GM12878 (cell line): Measurements from ENCODE around the gene SYS1. TPM values are rescaled to one million over a fixed set of nuclear protein-coding genes. Genes with fewer than 3 reads are reported as not detected.

Experiments used
- BHLHE40 ChIP-seq, 2 experiments: fragments of 450-650 bp in 1 of 2; IDR thresholded peaks; 2 replicates each; pipeline ENCODE4 v1.6.1; 2011 to 2017; ENCODE audit warnings: low read depth in 2 of 2, borderline replicate concordance in 1 of 2, improper control_type of control experiment in 1 of 2, low read length in 1 of 2, mild to moderate bottlenecking in 1 of 2
- BMI1 ChIP-seq: fragments of 450-650 bp; IDR thresholded peaks from 2 replicates; pipeline ENCODE4 v1.6.1; 2016; ENCODE audit warnings: mild to moderate bottlenecking, moderate library complexity, borderline replicate concordance
- CBFB ChIP-seq: IDR thresholded peaks from 2 replicates; pipeline ENCODE4 v1.6.1; 2016; ENCODE audit warnings: antibody characterized with exemption, low read depth
- HDAC2 ChIP-seq: fragments of 200-600 bp; sonication (generic); IDR thresholded peaks from 2 replicates; pipeline ENCODE4 v1.6.1; 2017
- JUND ChIP-seq: IDR thresholded peaks from 2 replicates; pipeline ENCODE4 v1.6.1; 2012; ENCODE audit warnings: low read depth, mild to moderate bottlenecking, low read length, improper control_type of control experiment, moderate library complexity
- KDM1A ChIP-seq: fragments of 200-600 bp; sonication (generic); IDR thresholded peaks from 2 replicates; pipeline ENCODE4 v1.6.1; 2016; ENCODE audit warnings: borderline replicate concordance
- NFIC ChIP-seq: IDR thresholded peaks from 2 replicates; pipeline ENCODE4 v1.6.1; 2012; ENCODE audit warnings: low read depth, mild to moderate bottlenecking, inconsistent platforms, low read length, moderate library complexity
- POLR2A ChIP-seq: IDR thresholded peaks from 2 replicates; pipeline ENCODE4 v1.6.1; 2011; ENCODE audit warnings: low read depth, mild to moderate bottlenecking, low read length
- POU2F2 ChIP-seq: IDR thresholded peaks from 3 replicates; pipeline ENCODE4 v1.6.1; 2011; ENCODE audit warnings: low read depth, mild to moderate bottlenecking, low read length, borderline replicate concordance
- SRF ChIP-seq, 2 experiments: IDR thresholded peaks; 2 replicates each; pipeline ENCODE4 v1.6.1; 2011; ENCODE audit warnings: low read depth in 2 of 2, low read length in 2 of 2, mild to moderate bottlenecking in 1 of 2, moderate library complexity in 1 of 2
- polyA plus RNA-seq, 11 experiments: library from polyadenylated mRNA; depleted of rRNA in 4 of 11; unstranded in 6 of 11; stranded (reverse) in 5 of 11; fragments of >200 nt; fragmentation: Nextera tagmentation in 4 of 11; fragmentation: Illumina TruSeq in 1 of 11; extraction: Ambion mirVana in 4 of 11; extraction: Trizol in 1 of 11; gene quantifications; 1 replicate in 1 of 11; 2 replicates in 10 of 11; pipeline versions ENCODE4 v1.2.1 to v1.2.3, GENCODE V29; 2011 to 2016; ENCODE audit warnings: inconsistent platforms in 2 of 11, missing spikeins in 2 of 11, low read depth in 1 of 11
- total RNA-seq, 4 experiments: library from RNA; depleted of rRNA in 3 of 4; stranded (reverse); fragments of >200 nt in 3 of 4; fragmentation: Illumina TruSeq in 1 of 4; extraction: Trizol in 1 of 4; gene quantifications; 2 replicates each; pipeline versions ENCODE4 v1.2.1 to v1.2.3, GENCODE V29; 2013 to 2021
- TF ChIP-seq, protein P1 (sequence below): fragments of 450-650 bp; IDR thresholded peaks from 2 replicates; pipeline ENCODE4 v1.6.1; 2018; ENCODE audit warnings: mild to moderate bottlenecking, low read depth, moderate library complexity; ENCODE audit not compliant: partially characterized antibody
- TF ChIP-seq, protein P2 (sequence below): fragments of 450-650 bp; IDR thresholded peaks from 2 replicates; pipeline ENCODE4 v1.6.1; 2017; ENCODE audit warnings: mild to moderate bottlenecking, moderate library complexity
- TF ChIP-seq, protein P3 (sequence below), 3 experiments: IDR thresholded peaks in 2 of 3; conservative IDR thresholded peaks in 1 of 3; 2 replicates each; pipeline ENCODE4 v1.5.1; 2011; ENCODE audit warnings: low read depth in 3 of 3, low read length in 3 of 3, mild to moderate bottlenecking in 3 of 3, control low read depth in 2 of 3, moderate library complexity in 2 of 3, inconsistent platforms in 1 of 3, mixed read lengths in 1 of 3; ENCODE audit not compliant: control insufficient read depth in 2 of 3, insufficient read depth in 1 of 3; ENCODE audit errors: extremely low read depth in 1 of 3
- TF ChIP-seq, protein P4 (sequence below): fragments of 450-650 bp; IDR thresholded peaks from 2 replicates; pipeline ENCODE4 v1.6.1; 2017; ENCODE audit warnings: antibody characterized with exemption, mild to moderate bottlenecking, moderate library complexity

Gene SYS1
- total and polyA plus RNA-seq, 10 of the 15 experiments (the other 5 are each of a cell fraction or from before 2014, with no cell fraction given): 5.1 to 22.6 (median 9.3) TPM

DNA sequence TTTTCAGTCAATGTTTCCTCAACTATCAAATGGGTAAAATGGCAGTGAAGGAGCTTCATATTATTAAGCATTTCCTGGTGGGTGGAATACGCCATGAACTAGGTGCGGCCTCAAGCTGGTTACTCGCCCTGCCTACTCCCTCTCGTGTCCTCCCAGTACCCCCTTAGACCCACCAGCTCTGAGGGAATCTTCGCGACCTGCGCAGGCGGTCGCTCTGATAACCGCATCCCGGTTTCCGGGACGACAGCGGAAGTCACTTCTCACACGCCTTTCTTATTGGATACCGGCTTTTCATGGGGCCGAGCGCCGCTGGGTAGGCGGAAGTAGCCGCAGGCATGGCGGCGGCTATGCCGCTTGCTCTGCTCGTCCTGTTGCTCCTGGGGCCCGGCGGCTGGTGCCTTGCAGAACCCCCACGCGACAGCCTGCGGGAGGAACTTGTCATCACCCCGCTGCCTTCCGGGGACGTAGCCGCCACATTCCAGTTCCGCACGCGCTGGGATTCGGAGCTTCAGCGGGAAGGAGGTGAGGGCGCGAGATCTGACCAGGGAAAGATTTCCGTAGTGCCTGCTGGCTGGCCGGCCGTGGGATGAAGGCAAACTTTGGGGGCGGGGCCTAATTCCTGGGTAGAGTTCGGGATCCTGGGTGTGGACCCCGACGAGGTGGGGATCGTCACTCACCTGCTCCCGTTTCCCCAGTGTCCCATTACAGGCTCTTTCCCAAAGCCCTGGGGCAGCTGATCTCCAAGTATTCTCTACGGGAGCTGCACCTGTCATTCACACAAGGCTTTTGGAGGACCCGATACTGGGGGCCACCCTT is 53.1 kb downstream of the SYS1 start, which contains the start of gene PIGT (continued):
- TF ChIP-seq JUND: no peak
- TF ChIP-seq POLR2A: peak; percentile 99
- TF ChIP-seq BMI1: no peak
- no peak; the same call in 2 of the 3 replicates for TF ChIP-seq POU2F2
- TF ChIP-seq HDAC2: peak; percentile 74; the same call in 1 of the 2 replicates
- TF ChIP-seq NFIC: no peak
- TF ChIP-seq, protein P1, sequence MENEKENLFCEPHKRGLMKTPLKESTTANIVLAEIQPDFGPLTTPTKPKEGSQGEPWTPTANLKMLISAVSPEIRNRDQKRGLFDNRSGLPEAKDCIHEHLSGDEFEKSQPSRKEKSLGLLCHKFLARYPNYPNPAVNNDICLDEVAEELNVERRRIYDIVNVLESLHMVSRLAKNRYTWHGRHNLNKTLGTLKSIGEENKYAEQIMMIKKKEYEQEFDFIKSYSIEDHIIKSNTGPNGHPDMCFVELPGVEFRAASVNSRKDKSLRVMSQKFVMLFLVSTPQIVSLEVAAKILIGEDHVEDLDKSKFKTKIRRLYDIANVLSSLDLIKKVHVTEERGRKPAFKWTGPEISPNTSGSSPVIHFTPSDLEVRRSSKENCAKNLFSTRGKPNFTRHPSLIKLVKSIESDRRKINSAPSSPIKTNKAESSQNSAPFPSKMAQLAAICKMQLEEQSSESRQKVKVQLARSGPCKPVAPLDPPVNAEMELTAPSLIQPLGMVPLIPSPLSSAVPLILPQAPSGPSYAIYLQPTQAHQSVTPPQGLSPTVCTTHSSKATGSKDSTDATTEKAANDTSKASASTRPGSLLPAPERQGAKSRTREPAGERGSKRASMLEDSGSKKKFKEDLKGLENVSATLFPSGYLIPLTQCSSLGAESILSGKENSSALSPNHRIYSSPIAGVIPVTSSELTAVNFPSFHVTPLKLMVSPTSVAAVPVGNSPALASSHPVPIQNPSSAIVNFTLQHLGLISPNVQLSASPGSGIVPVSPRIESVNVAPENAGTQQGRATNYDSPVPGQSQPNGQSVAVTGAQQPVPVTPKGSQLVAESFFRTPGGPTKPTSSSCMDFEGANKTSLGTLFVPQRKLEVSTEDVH: peak; percentile 69
- 0 out of 4 replicates have a peak, but pooled peaks of 1 of the 2 experiments have one; percentile 21 for TF ChIP-seq SRF (IDR thresholded peaks at IDR 0.05; ENCODE audit: low read depth in 2 of 2, low read length in 2 of 2)
- TF ChIP-seq KDM1A: no peak
- peak; percentile 95 for TF ChIP-seq CBFB
- TF ChIP-seq BHLHE40 (IDR thresholded peaks at IDR 0.05; ENCODE audit: borderline replicate concordance in 1 of 2, low read depth in 2 of 2, low read length in 1 of 2): peak; percentile 39 to 46; a peak in 1 of 4 replicates
- TF ChIP-seq, protein P2, sequence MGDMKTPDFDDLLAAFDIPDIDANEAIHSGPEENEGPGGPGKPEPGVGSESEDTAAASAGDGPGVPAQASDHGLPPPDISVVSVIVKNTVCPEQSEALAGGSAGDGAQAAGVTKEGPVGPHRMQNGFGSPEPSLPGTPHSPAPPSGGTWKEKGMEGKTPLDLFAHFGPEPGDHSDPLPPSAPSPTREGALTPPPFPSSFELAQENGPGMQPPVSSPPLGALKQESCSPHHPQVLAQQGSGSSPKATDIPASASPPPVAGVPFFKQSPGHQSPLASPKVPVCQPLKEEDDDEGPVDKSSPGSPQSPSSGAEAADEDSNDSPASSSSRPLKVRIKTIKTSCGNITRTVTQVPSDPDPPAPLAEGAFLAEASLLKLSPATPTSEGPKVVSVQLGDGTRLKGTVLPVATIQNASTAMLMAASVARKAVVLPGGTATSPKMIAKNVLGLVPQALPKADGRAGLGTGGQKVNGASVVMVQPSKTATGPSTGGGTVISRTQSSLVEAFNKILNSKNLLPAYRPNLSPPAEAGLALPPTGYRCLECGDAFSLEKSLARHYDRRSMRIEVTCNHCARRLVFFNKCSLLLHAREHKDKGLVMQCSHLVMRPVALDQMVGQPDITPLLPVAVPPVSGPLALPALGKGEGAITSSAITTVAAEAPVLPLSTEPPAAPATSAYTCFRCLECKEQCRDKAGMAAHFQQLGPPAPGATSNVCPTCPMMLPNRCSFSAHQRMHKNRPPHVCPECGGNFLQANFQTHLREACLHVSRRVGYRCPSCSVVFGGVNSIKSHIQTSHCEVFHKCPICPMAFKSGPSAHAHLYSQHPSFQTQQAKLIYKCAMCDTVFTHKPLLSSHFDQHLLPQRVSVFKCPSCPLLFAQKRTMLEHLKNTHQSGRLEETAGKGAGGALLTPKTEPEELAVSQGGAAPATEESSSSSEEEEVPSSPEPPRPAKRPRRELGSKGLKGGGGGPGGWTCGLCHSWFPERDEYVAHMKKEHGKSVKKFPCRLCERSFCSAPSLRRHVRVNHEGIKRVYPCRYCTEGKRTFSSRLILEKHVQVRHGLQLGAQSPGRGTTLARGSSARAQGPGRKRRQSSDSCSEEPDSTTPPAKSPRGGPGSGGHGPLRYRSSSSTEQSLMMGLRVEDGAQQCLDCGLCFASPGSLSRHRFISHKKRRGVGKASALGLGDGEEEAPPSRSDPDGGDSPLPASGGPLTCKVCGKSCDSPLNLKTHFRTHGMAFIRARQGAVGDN: peak; percentile 34; the same call in 1 of the 2 replicates
- TF ChIP-seq, protein P3, sequence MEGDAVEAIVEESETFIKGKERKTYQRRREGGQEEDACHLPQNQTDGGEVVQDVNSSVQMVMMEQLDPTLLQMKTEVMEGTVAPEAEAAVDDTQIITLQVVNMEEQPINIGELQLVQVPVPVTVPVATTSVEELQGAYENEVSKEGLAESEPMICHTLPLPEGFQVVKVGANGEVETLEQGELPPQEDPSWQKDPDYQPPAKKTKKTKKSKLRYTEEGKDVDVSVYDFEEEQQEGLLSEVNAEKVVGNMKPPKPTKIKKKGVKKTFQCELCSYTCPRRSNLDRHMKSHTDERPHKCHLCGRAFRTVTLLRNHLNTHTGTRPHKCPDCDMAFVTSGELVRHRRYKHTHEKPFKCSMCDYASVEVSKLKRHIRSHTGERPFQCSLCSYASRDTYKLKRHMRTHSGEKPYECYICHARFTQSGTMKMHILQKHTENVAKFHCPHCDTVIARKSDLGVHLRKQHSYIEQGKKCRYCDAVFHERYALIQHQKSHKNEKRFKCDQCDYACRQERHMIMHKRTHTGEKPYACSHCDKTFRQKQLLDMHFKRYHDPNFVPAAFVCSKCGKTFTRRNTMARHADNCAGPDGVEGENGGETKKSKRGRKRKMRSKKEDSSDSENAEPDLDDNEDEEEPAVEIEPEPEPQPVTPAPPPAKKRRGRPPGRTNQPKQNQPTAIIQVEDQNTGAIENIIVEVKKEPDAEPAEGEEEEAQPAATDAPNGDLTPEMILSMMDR (IDR thresholded peaks at IDR 0.05 in 2 of 3, conservative IDR thresholded peaks at IDR 0.05 in 1 of 3; ENCODE audit: control insufficient read depth in 2 of 3, extremely low read depth in 1 of 3, insufficient read depth in 1 of 3, low read depth in 3 of 3, low read length in 3 of 3): no peak
- TF ChIP-seq, protein P4, sequence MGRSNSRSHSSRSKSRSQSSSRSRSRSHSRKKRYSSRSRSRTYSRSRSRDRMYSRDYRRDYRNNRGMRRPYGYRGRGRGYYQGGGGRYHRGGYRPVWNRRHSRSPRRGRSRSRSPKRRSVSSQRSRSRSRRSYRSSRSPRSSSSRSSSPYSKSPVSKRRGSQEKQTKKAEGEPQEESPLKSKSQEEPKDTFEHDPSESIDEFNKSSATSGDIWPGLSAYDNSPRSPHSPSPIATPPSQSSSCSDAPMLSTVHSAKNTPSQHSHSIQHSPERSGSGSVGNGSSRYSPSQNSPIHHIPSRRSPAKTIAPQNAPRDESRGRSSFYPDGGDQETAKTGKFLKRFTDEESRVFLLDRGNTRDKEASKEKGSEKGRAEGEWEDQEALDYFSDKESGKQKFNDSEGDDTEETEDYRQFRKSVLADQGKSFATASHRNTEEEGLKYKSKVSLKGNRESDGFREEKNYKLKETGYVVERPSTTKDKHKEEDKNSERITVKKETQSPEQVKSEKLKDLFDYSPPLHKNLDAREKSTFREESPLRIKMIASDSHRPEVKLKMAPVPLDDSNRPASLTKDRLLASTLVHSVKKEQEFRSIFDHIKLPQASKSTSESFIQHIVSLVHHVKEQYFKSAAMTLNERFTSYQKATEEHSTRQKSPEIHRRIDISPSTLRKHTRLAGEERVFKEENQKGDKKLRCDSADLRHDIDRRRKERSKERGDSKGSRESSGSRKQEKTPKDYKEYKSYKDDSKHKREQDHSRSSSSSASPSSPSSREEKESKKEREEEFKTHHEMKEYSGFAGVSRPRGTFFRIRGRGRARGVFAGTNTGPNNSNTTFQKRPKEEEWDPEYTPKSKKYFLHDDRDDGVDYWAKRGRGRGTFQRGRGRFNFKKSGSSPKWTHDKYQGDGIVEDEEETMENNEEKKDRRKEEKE: no peak
